ENCODE data around the gene UQCRQ. TPM values are rescaled to one million over a fixed set of nuclear protein-coding genes. Genes with fewer than 3 reads are reported as not detected.

Gene UQCRQ
- total and polyA plus RNA-seq, 2 of the 13 experiments (the other 11 are each of a cell fraction or from before 2014, with no cell fraction given) = 257 to 575 TPM

DNA sequence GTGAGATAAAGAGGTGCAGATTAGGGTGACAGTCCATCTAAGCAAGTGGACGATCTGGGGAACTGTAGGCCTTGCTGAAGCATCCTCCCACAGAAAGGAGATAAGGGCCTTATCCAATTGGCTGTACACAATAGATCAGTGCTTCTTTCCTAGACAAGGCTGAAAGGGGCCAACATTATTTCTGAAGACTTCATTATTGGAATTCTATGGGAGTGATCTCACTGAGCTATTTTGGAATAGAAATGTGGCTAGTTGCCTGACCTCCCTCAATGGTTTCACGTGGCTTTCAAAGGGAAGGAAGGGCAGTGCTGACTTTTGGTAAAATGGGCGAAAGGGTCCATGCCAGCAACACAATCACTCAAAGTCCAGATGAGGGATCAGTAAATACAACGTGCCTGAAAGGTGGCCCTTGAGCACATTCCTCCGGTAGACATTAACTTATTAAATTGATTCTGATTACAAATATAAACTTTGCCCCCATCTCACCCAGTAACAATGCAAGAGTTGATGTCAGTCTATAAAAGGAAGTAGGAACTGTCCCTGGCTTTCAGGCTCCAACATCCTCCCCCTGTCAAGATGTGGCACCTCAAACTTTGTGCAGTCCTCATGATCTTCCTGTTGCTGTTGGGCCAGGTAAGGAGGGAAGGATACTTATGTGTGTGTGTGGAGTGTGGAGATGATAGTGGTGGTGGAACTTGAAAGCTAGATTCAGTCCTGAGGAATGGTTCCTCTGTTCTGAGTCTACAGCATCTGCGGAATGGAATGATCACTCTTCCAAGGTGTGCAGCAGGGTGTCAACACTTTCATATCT lies 6.9 kb downstream of the UQCRQ start, which contains the start of gene LEAP2 (continued):
- TF ChIP-seq, protein P1, sequence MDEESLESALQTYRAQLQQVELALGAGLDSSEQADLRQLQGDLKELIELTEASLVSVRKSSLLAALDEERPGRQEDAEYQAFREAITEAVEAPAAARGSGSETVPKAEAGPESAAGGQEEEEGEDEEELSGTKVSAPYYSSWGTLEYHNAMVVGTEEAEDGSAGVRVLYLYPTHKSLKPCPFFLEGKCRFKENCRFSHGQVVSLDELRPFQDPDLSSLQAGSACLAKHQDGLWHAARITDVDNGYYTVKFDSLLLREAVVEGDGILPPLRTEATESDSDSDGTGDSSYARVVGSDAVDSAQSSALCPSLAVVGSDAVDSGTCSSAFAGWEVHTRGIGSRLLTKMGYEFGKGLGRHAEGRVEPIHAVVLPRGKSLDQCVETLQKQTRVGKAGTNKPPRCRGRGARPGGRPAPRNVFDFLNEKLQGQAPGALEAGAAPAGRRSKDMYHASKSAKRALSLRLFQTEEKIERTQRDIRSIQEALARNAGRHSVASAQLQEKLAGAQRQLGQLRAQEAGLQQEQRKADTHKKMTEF (CRISPR knock-in tag; IDR thresholded peaks at IDR 0.05) = peak; percentile 71; the same call in 1 of the 2 replicates
- peak; percentile 94 to 95 for TF ChIP-seq POLR2A (IDR thresholded peaks at IDR 0.05; ENCODE audit: insufficient read depth in 1 of 2, low read depth in 2 of 2, low read length in 2 of 2)
- 0 out of 2 replicates have a peak, but pooled peaks have one; percentile 19 for TF ChIP-seq ZNF451 (CRISPR knock-in tag; IDR thresholded peaks at IDR 0.05)
- TF ChIP-seq, protein P2, sequence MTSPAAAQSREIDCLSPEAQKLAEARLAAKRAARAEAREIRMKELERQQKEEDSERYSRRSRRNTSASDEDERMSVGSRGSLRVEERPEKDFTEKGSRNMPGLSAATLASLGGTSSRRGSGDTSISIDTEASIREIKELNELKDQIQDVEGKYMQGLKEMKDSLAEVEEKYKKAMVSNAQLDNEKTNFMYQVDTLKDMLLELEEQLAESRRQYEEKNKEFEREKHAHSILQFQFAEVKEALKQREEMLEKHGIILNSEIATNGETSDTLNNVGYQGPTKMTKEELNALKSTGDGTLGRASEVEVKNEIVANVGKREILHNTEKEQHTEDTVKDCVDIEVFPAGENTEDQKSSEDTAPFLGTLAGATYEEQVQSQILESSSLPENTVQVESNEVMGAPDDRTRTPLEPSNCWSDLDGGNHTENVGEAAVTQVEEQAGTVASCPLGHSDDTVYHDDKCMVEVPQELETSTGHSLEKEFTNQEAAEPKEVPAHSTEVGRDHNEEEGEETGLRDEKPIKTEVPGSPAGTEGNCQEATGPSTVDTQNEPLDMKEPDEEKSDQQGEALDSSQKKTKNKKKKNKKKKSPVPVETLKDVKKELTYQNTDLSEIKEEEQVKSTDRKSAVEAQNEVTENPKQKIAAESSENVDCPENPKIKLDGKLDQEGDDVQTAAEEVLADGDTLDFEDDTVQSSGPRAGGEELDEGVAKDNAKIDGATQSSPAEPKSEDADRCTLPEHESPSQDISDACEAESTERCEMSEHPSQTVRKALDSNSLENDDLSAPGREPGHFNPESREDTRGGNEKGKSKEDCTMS (CRISPR knock-in tag; conservative IDR thresholded peaks at IDR 0.05) = no peak
- TF ChIP-seq FOSL2 (CRISPR knock-in tag; IDR thresholded peaks at IDR 0.05) = peak; percentile 45; the same call in 1 of the 2 replicates
- TF ChIP-seq, protein P3, sequence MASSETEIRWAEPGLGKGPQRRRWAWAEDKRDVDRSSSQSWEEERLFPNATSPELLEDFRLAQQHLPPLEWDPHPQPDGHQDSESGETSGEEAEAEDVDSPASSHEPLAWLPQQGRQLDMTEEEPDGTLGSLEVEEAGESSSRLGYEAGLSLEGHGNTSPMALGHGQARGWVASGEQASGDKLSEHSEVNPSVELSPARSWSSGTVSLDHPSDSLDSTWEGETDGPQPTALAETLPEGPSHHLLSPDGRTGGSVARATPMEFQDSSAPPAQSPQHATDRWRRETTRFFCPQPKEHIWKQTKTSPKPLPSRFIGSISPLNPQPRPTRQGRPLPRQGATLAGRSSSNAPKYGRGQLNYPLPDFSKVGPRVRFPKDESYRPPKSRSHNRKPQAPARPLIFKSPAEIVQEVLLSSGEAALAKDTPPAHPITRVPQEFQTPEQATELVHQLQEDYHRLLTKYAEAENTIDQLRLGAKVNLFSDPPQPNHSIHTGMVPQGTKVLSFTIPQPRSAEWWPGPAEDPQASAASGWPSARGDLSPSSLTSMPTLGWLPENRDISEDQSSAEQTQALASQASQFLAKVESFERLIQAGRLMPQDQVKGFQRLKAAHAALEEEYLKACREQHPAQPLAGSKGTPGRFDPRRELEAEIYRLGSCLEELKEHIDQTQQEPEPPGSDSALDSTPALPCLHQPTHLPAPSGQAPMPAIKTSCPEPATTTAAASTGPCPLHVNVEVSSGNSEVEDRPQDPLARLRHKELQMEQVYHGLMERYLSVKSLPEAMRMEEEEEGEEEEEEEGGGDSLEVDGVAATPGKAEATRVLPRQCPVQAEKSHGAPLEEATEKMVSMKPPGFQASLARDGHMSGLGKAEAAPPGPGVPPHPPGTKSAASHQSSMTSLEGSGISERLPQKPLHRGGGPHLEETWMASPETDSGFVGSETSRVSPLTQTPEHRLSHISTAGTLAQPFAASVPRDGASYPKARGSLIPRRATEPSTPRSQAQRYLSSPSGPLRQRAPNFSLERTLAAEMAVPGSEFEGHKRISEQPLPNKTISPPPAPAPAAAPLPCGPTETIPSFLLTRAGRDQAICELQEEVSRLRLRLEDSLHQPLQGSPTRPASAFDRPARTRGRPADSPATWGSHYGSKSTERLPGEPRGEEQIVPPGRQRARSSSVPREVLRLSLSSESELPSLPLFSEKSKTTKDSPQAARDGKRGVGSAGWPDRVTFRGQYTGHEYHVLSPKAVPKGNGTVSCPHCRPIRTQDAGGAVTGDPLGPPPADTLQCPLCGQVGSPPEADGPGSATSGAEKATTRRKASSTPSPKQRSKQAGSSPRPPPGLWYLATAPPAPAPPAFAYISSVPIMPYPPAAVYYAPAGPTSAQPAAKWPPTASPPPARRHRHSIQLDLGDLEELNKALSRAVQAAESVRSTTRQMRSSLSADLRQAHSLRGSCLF (CRISPR knock-in tag; IDR thresholded peaks at IDR 0.05; ENCODE audit: borderline replicate concordance) = no peak
- no peak for TF ChIP-seq ZFP1 (CRISPR knock-in tag; IDR thresholded peaks at IDR 0.05)
- TF ChIP-seq MEIS2 (CRISPR knock-in tag; IDR thresholded peaks at IDR 0.05) = peak; percentile 56; the same call in 1 of the 2 replicates
- no peak for TF ChIP-seq U2AF2 (IDR thresholded peaks at IDR 0.05; ENCODE audit: low read depth, low read length)
- TF ChIP-seq ZNF567 (CRISPR knock-in tag; IDR thresholded peaks at IDR 0.05; ENCODE audit: borderline replicate concordance) = no peak
- peak; percentile 82 for TF ChIP-seq SOX5 (CRISPR knock-in tag; IDR thresholded peaks at IDR 0.05; ENCODE audit: borderline replicate concordance)
- peak; percentile 76; the same call in 1 of the 2 replicates for TF ChIP-seq ZNF709 (CRISPR knock-in tag; IDR thresholded peaks at IDR 0.05)
- TF ChIP-seq FOXA3 (CRISPR knock-in tag; IDR thresholded peaks at IDR 0.05) = peak; percentile 76
- no peak for TF ChIP-seq NR3C1 (CRISPR knock-in tag; IDR thresholded peaks at IDR 0.05)
- TF ChIP-seq CHD4 (IDR thresholded peaks at IDR 0.05; ENCODE audit: borderline replicate concordance, low read length) = peak; percentile 74; the same call in 1 of the 2 replicates
- TF ChIP-seq RBFOX2 (IDR thresholded peaks at IDR 0.05; ENCODE audit: low read depth, low read length) = 0 out of 2 replicates have a peak, but pooled peaks have one; percentile 33
- peak; percentile 41; the same call in 1 of the 2 replicates for TF ChIP-seq ZNF629 (CRISPR knock-in tag; conservative IDR thresholded peaks at IDR 0.05)
- TF ChIP-seq, protein P4, sequence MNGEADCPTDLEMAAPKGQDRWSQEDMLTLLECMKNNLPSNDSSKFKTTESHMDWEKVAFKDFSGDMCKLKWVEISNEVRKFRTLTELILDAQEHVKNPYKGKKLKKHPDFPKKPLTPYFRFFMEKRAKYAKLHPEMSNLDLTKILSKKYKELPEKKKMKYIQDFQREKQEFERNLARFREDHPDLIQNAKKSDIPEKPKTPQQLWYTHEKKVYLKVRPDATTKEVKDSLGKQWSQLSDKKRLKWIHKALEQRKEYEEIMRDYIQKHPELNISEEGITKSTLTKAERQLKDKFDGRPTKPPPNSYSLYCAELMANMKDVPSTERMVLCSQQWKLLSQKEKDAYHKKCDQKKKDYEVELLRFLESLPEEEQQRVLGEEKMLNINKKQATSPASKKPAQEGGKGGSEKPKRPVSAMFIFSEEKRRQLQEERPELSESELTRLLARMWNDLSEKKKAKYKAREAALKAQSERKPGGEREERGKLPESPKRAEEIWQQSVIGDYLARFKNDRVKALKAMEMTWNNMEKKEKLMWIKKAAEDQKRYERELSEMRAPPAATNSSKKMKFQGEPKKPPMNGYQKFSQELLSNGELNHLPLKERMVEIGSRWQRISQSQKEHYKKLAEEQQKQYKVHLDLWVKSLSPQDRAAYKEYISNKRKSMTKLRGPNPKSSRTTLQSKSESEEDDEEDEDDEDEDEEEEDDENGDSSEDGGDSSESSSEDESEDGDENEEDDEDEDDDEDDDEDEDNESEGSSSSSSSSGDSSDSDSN (CRISPR knock-in tag; IDR thresholded peaks at IDR 0.05) = no peak
- TF ChIP-seq NFIB (CRISPR knock-in tag; IDR thresholded peaks at IDR 0.05; ENCODE audit: borderline replicate concordance) = no peak
